Tibial nerve (tissue), 4 donors: Measurements from ENCODE around the gene KIF15.

ENCODE experiments used
- CTCF ChIP-seq, 5 experiments: fragments of 200-600 bp in 3 of 5; fragments of 450-650 bp in 2 of 5; sonication (generic) in 3 of 5; IDR thresholded peaks; one replicate each; pipeline ENCODE4 v1.5.1; 2016 to 2019; ENCODE audit warnings: antibody characterized with exemption in 5 of 5, mild to moderate bottlenecking in 3 of 5, moderate library complexity in 2 of 5
- EP300 ChIP-seq, 2 donors: sonication (generic); formaldehyde crosslinking; IDR thresholded peaks; one replicate each; pipeline ENCODE4 v1.6.1; 2017; ENCODE audit warnings: antibody characterized with exemption in 2 of 2, mild to moderate bottlenecking in 1 of 2

- peak in 2 of 5 experiments; percentile 20 to 30 for TF ChIP-seq CTCF (IDR thresholded peaks at IDR 0.05)
- TF ChIP-seq EP300 (IDR thresholded peaks at IDR 0.05): peak in 1 of 2 donors; percentile 91
Observed at GRCh38 chr3:44861412-44862225, 100.0 kb downstream of the KIF15 start, which contains the start of gene TMEM42.
